ENCODE measurements around the gene ZBTB14.

The ZBTB14 gene

DNA sequence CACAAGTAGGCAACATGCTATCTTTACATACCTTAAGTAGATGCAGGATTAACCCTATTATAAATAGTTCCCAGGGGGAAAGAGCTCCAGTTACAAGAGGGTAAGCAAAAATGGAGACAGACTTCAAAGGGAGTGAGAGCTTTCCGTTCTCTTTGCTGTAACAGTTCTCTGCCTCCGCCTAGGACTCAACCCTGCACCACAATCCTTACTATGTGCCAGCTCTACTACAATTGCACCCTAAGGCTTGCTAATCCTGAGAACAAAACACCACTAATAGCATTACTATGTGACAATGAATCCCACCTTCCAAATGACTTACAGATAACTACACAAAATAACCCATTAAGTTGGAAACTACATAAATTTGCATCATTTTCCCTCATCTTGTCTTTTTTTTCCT lies 7.7 kb downstream of the ZBTB14 start:
- no peak for DNase-seq

GRCh38 chr18:5286525-5286924 lies 9.0 kb downstream of the ZBTB14 start:
- no peak for DNase-seq

DNA sequence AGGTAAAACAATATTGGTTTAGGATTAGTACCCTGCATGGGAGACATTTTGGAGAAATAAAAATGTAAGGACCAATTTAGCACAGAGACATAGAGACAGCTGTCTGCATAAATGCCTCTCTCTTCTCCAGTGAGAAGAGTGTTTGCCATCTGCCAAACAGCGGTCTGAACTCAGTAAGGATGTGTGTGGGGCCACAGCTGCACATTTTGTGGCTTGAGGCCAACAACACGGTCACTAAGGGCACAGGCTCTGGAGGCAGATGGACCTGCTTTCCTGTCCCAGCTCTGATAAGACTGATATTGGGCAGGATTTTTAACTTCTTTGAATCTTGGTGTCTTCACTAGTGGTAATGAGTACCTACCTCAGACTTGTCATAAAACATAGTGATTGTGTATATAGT lies 10.2 kb downstream of the ZBTB14 start:
- DNase-seq, result no peak

- DNase-seq, result no peak
Observed at GRCh38 chr18:5284808-5285207, 10.7 kb downstream of the ZBTB14 start.

GRCh38 chr18:5282770-5283169 lies 12.8 kb downstream of the ZBTB14 start:
- no peak for DNase-seq

GRCh38 chr18:5276947-5277346 lies 18.6 kb downstream of the ZBTB14 start:
- no peak for DNase-seq

- no peak for DNase-seq
Observed at GRCh38 chr18:5275872-5276271, 19.7 kb downstream of the ZBTB14 start.

- DNase-seq, result no peak
Observed at GRCh38 chr18:5268874-5269273, 26.7 kb downstream of the ZBTB14 start.

- DNase-seq, result no peak
Observed at GRCh38 chr18:5266721-5267120, 28.8 kb downstream of the ZBTB14 start.

- DNase-seq, result no peak
Observed at GRCh38 chr18:5253910-5254309, 41.6 kb downstream of the ZBTB14 start.

GRCh38 chr18:5251117-5251516 lies 44.4 kb downstream of the ZBTB14 start:
- no peak for DNase-seq

- DNase-seq, result no peak
Observed at GRCh38 chr18:5250603-5251002, 44.9 kb downstream of the ZBTB14 start.

- DNase-seq, result no peak
Observed at GRCh38 chr18:5244941-5245340, 50.6 kb downstream of the ZBTB14 start.

GRCh38 chr18:5239447-5239846 lies 56.1 kb downstream of the ZBTB14 start:
- DNase-seq, result no peak
